ENCODE measurements around the gene AWAT2.

The AWAT2 gene

DNA sequence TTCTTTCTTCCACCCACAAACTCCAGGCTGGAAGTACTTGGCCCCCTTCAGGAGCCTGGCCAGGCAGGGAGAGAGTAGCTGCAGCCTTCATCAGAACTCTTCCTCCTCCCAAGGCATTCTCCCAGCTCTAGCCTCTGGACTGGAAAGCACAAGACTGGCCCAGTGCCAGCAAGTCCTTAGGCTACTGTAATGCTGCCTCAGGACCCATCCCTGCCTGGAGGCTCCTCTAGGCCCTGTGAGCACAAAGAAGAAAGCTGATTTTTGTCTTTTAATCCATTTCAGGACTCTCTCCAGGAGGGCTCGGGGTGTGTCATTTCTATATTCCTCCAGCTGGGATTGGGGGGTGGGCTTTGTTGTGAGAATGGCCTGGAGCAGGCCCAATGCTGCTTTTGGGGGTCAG lies 10.8 kb downstream of the AWAT2 start:
- Histone ChIP-seq H3K4me3 (ENCODE audit: low read depth, low read length) (no peak overlapping the region), H3K27me3 (no peaks in the 10 kb centered on the region), H3K36me3 (no peaks in the 10 kb centered on the region), H3K4me1 (no peaks in the 10 kb centered on the region), H3K9me3 (no peaks in the 10 kb centered on the region)
- DNase-seq: no peak
- TF ChIP-seq, protein P1, sequence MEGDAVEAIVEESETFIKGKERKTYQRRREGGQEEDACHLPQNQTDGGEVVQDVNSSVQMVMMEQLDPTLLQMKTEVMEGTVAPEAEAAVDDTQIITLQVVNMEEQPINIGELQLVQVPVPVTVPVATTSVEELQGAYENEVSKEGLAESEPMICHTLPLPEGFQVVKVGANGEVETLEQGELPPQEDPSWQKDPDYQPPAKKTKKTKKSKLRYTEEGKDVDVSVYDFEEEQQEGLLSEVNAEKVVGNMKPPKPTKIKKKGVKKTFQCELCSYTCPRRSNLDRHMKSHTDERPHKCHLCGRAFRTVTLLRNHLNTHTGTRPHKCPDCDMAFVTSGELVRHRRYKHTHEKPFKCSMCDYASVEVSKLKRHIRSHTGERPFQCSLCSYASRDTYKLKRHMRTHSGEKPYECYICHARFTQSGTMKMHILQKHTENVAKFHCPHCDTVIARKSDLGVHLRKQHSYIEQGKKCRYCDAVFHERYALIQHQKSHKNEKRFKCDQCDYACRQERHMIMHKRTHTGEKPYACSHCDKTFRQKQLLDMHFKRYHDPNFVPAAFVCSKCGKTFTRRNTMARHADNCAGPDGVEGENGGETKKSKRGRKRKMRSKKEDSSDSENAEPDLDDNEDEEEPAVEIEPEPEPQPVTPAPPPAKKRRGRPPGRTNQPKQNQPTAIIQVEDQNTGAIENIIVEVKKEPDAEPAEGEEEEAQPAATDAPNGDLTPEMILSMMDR (IDR thresholded peaks at IDR 0.05; ENCODE audit: low read depth, low read length): no peak

DNA sequence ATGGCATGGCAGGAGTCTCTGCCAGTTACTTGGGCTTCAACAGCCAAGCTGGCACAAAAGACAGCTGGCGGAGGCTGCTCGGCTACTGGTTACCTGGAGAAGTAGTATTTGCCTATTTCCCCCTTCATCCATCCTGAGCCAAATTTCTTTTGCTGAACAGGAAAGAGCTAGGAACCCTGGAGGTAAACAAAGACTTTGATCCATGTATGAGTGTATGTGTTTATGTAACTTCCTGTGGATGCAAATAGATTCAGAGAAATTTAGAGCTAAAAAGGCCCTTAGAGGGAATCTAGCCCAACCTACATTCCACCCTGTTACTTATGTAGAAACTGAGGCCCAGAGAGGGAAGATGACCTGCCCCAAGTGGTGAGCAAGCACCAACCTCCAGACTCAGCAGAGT lies 11.2 kb downstream of the AWAT2 start:
- Histone ChIP-seq H3K27me3 (no peaks in the 10 kb centered on the region), H3K36me3 (no peaks in the 10 kb centered on the region), H3K4me3 (ENCODE audit: low read depth, low read length) (no peak overlapping the region), H3K9me3 (no peaks in the 10 kb centered on the region), H3K4me1 (no peaks in the 10 kb centered on the region)
- TF ChIP-seq, protein P1 (IDR thresholded peaks at IDR 0.05; ENCODE audit: low read depth, low read length): no peak
- no peak for DNase-seq

DNA sequence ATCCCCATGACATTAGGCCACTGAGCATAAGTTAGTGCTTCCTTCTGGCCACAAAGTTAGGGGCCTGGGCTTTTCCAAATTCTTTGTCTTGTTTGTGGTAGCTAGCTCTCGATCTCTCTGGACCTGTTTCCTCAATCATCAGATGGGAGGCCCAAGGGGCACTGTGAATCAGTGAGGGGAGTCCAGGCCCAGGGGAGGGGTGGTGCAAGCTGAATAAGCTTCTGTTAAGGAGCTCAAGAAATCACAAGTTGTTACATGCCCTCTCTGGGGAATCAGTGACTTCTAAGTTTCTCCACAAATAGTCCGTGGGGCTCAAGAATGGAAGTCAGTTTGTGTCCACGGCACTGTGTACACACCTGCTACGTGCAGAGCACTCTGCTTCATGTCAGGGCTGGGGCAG lies 15.1 kb downstream of the AWAT2 start:
- no peak overlapping the region for H3K4me3 ChIP-seq (ENCODE audit: low read depth, low read length)
- H3K36me3 ChIP-seq: no peaks in the 10 kb centered on the region
- TF ChIP-seq, protein P1 (IDR thresholded peaks at IDR 0.05; ENCODE audit: low read depth, low read length): no peak
- no peaks in the 10 kb centered on the region for H3K9me3 ChIP-seq
- no peak for DNase-seq
- H3K27me3 ChIP-seq: no peaks in the 10 kb centered on the region
- no peaks in the 10 kb centered on the region for H3K4me1 ChIP-seq

DNA sequence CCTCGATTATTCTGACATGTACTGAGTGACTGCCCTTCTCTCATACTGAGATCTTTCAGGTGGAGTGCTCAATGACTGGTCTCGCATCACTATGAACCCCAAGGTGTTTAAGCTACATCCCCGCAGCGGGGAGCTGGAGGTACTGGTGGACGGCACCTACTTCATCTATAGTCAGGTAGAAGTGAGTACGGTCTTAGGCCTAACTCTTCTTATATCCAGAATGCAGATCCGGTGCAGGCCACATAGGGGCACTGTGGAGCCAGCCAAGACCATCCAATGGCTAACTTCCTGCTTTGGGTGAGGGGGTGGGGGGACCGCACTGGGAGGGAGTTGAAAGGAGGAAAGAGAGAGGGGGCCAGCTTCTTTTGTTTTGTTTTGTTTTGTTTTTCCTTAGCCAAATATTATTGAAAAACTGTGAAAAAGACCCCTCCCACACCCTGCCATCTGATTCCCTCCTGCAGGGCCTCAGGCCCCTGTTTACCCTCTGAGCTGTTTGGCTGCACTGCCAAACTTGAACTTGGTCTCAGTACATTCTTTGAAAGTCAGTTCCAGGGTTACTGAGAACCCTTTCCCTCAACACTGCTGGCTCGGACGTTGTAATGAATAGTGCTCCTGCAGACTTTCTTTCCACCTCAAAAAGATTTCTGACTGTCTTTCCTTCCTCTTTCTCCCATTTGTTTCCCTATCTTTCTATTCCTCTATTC lies 16.2 kb downstream of the AWAT2 start:
- H3K36me3 ChIP-seq: no peaks in the 10 kb centered on the region
- H3K4me1 ChIP-seq: no peaks in the 10 kb centered on the region
- H3K9me3 ChIP-seq: no peaks in the 10 kb centered on the region
- DNase-seq: peak; percentile 52
- no peaks in the 10 kb centered on the region for H3K27me3 ChIP-seq
- no peak overlapping the region for H3K4me3 ChIP-seq (ENCODE audit: low read depth, low read length)
- TF ChIP-seq, protein P1 (IDR thresholded peaks at IDR 0.05; ENCODE audit: low read depth, low read length): peak; percentile 61

DNA sequence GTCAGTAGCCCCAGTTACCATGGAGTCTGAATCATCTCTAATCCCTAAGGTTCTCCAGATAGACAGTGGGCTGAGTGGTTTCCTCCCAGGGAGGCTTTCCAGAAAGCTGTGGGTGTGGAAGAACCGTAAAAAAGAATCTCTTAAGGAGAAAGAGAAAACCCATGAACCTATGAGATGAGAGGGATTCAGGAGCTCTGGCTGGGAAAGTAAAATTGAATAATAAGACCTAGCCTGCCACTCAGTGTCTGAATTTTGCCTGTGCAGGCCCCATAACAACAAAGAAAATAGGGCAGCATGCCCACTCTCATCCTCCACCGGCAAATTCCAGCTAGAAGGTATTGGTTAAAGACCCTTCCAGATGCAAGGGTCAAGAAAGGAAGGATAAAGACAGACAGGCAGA lies 16.9 kb downstream of the AWAT2 start:
- TF ChIP-seq, protein P1 (IDR thresholded peaks at IDR 0.05; ENCODE audit: low read depth, low read length): no peak
- no peaks in the 10 kb centered on the region for H3K27me3 ChIP-seq
- H3K4me1 ChIP-seq: no peaks in the 10 kb centered on the region
- no peaks in the 10 kb centered on the region for H3K9me3 ChIP-seq
- no peaks in the 10 kb centered on the region for H3K36me3 ChIP-seq
- H3K4me3 ChIP-seq (ENCODE audit: low read depth, low read length): no peak overlapping the region
- no peak for DNase-seq

DNA sequence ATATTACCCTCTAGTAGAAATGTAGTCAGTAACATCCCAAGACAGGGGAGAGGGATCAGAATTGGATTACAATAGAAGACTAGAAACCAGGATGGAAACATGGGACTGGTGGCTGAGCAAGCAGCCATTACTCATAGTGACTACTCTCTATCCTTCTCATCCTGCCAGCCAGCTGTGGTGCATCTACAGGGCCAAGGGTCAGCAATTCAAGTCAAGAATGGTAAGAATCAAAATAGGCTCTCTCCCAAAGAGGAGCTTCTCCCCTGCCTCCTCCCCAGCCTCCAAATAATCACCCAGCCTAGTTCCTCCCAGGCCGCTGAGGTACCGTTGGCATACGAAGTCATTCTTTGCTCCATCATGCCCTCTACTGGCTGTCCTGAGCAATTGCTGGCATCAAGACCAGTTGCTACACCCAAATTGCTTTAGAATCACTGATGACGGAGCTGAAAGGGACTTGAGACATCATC lies 19.4 kb downstream of the AWAT2 start:
- peak; percentile 41 for DNase-seq
- Histone ChIP-seq H3K27me3 (no peaks in the 10 kb centered on the region), H3K4me1 (no peaks in the 10 kb centered on the region), H3K4me3 (ENCODE audit: low read depth, low read length) (no peak overlapping the region), H3K9me3 (no peaks in the 10 kb centered on the region), H3K36me3 (no peaks in the 10 kb centered on the region)
- TF ChIP-seq, protein P1 (IDR thresholded peaks at IDR 0.05; ENCODE audit: low read depth, low read length): peak; percentile 72
